WTC11 (cell line): ENCODE results near the gene TGFBR2. TPM values are rescaled to one million over a fixed set of nuclear protein-coding genes. Genes with fewer than 3 reads are reported as not detected.

ENCODE experiments used
- ATAC-seq: fragments of 200-7000 bp; cut with Tn5 transposase; 2 replicates; pipeline ENCODE4 v1.10.0; 2021; ENCODE audit warnings: mild to moderate bottlenecking, moderate library complexity
- CTCF ChIA-PET: fragments of 300-600 bp; sonication (Branson Sonifier 250); formaldehyde crosslinking; loops from one replicate; lab custom pipeline; 2021; ENCODE audit warnings: antibody characterized with exemption; lab: Charles Lee
- POLR2A ChIA-PET: fragments of 350-600 bp; sonication (Branson Sonifier 250); formaldehyde crosslinking; loops from one replicate; lab custom pipeline; 2021; ENCODE audit warnings: antibody characterized with exemption; lab: Charles Lee
- DNase-seq: peaks from one replicate; pipeline ENCODE4 v3.0.0; 2021; ENCODE audit warnings: low spot score
- H3K27ac Mint-ChIP-seq: 2 replicates; pipeline ENCODE4 v1.8.0; 2021; ENCODE audit warnings: mixed read lengths
- H3K27me3 Mint-ChIP-seq: 2 replicates; pipeline ENCODE4 v1.8.0; 2021; ENCODE audit warnings: low read depth, mild to moderate bottlenecking, moderate library complexity, mixed read lengths
- H3K36me3 Mint-ChIP-seq: 2 replicates; pipeline ENCODE4 v1.8.0; 2021; ENCODE audit warnings: mixed read lengths
- H3K4me1 Mint-ChIP-seq: 2 replicates; pipeline ENCODE4 v1.8.0; 2022; ENCODE audit warnings: mixed read lengths
- H3K4me3 Mint-ChIP-seq: 2 replicates; pipeline ENCODE4 v1.8.0; 2021; ENCODE audit warnings: mild to moderate bottlenecking, moderate library complexity, mixed read lengths
- H3K9me3 Mint-ChIP-seq: 2 replicates; pipeline ENCODE4 v1.8.0; 2021; ENCODE audit warnings: mixed read lengths
- ATF1 ChIP-seq: sonication (generic); formaldehyde crosslinking; IDR thresholded peaks from 2 replicates; pipeline ENCODE4 v1.8.1; 2023; ENCODE audit warnings: mild to moderate bottlenecking, moderate library complexity, missing genetic modification reagents
- ATF2 ChIP-seq: sonication (generic); formaldehyde crosslinking; IDR thresholded peaks from 2 replicates; pipeline ENCODE4 v1.8.1; 2022; ENCODE audit warnings: low read depth, missing genetic modification reagents, borderline replicate concordance
- CREB1 ChIP-seq: sonication (generic); formaldehyde crosslinking; IDR thresholded peaks from 2 replicates; pipeline ENCODE4 v1.8.0; 2023; ENCODE audit warnings: mild to moderate bottlenecking, missing genetic modification reagents
- CREM ChIP-seq: sonication (generic); formaldehyde crosslinking; IDR thresholded peaks from 2 replicates; pipeline ENCODE4 v1.8.1; 2022; ENCODE audit warnings: mild to moderate bottlenecking, missing genetic modification reagents, moderate library complexity
- ELF4 ChIP-seq: sonication (generic); formaldehyde crosslinking; IDR thresholded peaks from 2 replicates; pipeline ENCODE4 v1.8.1; 2022; ENCODE audit warnings: low read depth, mild to moderate bottlenecking, moderate library complexity, missing genetic modification reagents
- FOXP1 ChIP-seq: sonication (generic); formaldehyde crosslinking; IDR thresholded peaks from 2 replicates; pipeline ENCODE4 v1.8.0; 2022; ENCODE audit warnings: missing genetic modification reagents, mild to moderate bottlenecking, moderate library complexity, borderline replicate concordance
- HMGA2 ChIP-seq: fragments of 250-450 bp; sonication (Bioruptor Pico); IDR thresholded peaks from 2 replicates; pipeline ENCODE4 v1.4.0; 2021; ENCODE audit warnings: mild to moderate bottlenecking, moderate library complexity
- MXD4 ChIP-seq: fragments of 250-450 bp; sonication (Bioruptor Pico); IDR thresholded peaks from 2 replicates; pipeline ENCODE4 v1.8.0; 2021; ENCODE audit warnings: mild to moderate bottlenecking, moderate library complexity, borderline replicate concordance
- PRDM15 ChIP-seq: sonication (generic); formaldehyde crosslinking; IDR thresholded peaks from 2 replicates; pipeline ENCODE4 v1.8.0; 2022; ENCODE audit warnings: missing genetic modification reagents
- PREB ChIP-seq: sonication (generic); formaldehyde crosslinking; IDR thresholded peaks from 2 replicates; pipeline ENCODE4 v1.8.1; 2022; ENCODE audit warnings: mild to moderate bottlenecking, missing genetic modification reagents, moderate library complexity, borderline replicate concordance
- PRRX2 ChIP-seq: fragments of 250-450 bp; sonication (Bioruptor Pico); IDR thresholded peaks from 2 replicates; pipeline ENCODE4 v1.8.0; 2021; ENCODE audit warnings: mild to moderate bottlenecking
- TEAD1 ChIP-seq: sonication (generic); formaldehyde crosslinking; IDR thresholded peaks from 2 replicates; pipeline ENCODE4 v1.8.0; 2022; ENCODE audit warnings: mild to moderate bottlenecking, missing genetic modification reagents
- TEAD4 ChIP-seq: sonication (generic); formaldehyde crosslinking; IDR thresholded peaks from 2 replicates; pipeline ENCODE4 v1.8.0; 2022; ENCODE audit warnings: mild to moderate bottlenecking, missing genetic modification reagents
- ZBTB43 ChIP-seq: sonication (generic); formaldehyde crosslinking; IDR thresholded peaks from 2 replicates; pipeline ENCODE4 v1.8.1; 2023; ENCODE audit warnings: mild to moderate bottlenecking, missing genetic modification reagents
- ZNF219 ChIP-seq: sonication (generic); formaldehyde crosslinking; IDR thresholded peaks from 2 replicates; pipeline ENCODE4 v1.8.0; 2023; ENCODE audit warnings: missing genetic modification reagents, mild to moderate bottlenecking, borderline replicate concordance
- ZNF232 ChIP-seq: sonication (generic); formaldehyde crosslinking; IDR thresholded peaks from 2 replicates; pipeline ENCODE4 v1.8.0; 2022; ENCODE audit warnings: mild to moderate bottlenecking, missing genetic modification reagents
- ZNF317 ChIP-seq: sonication (generic); formaldehyde crosslinking; IDR thresholded peaks from 2 replicates; pipeline ENCODE4 v1.8.1; 2023; ENCODE audit warnings: low read depth, mild to moderate bottlenecking, moderate library complexity, missing genetic modification reagents, borderline replicate concordance
- ZNF396 ChIP-seq: fragments of 250-450 bp; sonication (Bioruptor Pico); IDR thresholded peaks from 2 replicates; pipeline ENCODE4 v1.8.0; 2021; ENCODE audit warnings: mild to moderate bottlenecking, moderate library complexity, borderline replicate concordance
- ZNF425 ChIP-seq: fragments of 250-450 bp; sonication (Bioruptor Pico); conservative IDR thresholded peaks from 2 replicates; pipeline ENCODE4 v1.9.0; 2021; ENCODE audit warnings: mild to moderate bottlenecking
- total RNA-seq: library from RNA; stranded (reverse); gene quantifications from 3 replicates; pipeline ENCODE4 v1.2.3, GENCODE V29; 2021
- TF ChIP-seq, protein P1 (sequence below): sonication (generic); formaldehyde crosslinking; IDR thresholded peaks from 2 replicates; pipeline ENCODE4 v1.8.1; 2023; ENCODE audit warnings: mild to moderate bottlenecking, missing genetic modification reagents, borderline replicate concordance

Gene TGFBR2
- total RNA-seq, 1 experiment from 2014 or later: 9.6 TPM

GRCh38 chr3:30730967-30731366, 124.6 kb downstream of the TGFBR2 start:
- ATAC-seq (no peak), DNase-seq (no peak)
- ChIA-PET POLR2A (no interaction called here), CTCF (interaction anchor here (1.0 kb wide), 1 partner anchor 532 kb away, joined by 3 read pairs; no protein-coding TSS in a partner anchor)
- Mint-ChIP-seq H3K27me3 (no peaks in the 10 kb centered on the region), H3K27ac (no peak overlapping the region), H3K4me1 (peaks cover 13% of the 10 kb centered on the region; the same call in 1 of the 2 replicates), H3K9me3 (peaks cover 7% of the 10 kb centered on the region), H3K36me3 (no peaks in the 10 kb centered on the region), H3K4me3 (no peak overlapping the region)
- TF ChIP-seq ZNF219 (no peak), HMGA2 (no peak), ZNF425 (CRISPR knock-in tag) (no peak), TEAD4 (CRISPR knock-in tag) (no peak), ZNF396 (no peak), ZNF232 (CRISPR knock-in tag) (no peak), FOXP1 (CRISPR knock-in tag) (no peak), MXD4 (CRISPR knock-in tag) (no peak), ZBTB43 (CRISPR knock-in tag) (no peak), PRRX2 (no peak), ELF4 (no peak), PRDM15 (CRISPR knock-in tag) (no peak), ZNF317 (CRISPR knock-in tag) (no peak), ATF1 (CRISPR knock-in tag) (no peak), PREB (CRISPR knock-in tag) (no peak), ATF2 (CRISPR knock-in tag) (no peak), CREB1 (CRISPR knock-in tag) (no peak), TEAD1 (CRISPR knock-in tag) (no peak), CREM (no peak)
- TF ChIP-seq, protein P1, sequence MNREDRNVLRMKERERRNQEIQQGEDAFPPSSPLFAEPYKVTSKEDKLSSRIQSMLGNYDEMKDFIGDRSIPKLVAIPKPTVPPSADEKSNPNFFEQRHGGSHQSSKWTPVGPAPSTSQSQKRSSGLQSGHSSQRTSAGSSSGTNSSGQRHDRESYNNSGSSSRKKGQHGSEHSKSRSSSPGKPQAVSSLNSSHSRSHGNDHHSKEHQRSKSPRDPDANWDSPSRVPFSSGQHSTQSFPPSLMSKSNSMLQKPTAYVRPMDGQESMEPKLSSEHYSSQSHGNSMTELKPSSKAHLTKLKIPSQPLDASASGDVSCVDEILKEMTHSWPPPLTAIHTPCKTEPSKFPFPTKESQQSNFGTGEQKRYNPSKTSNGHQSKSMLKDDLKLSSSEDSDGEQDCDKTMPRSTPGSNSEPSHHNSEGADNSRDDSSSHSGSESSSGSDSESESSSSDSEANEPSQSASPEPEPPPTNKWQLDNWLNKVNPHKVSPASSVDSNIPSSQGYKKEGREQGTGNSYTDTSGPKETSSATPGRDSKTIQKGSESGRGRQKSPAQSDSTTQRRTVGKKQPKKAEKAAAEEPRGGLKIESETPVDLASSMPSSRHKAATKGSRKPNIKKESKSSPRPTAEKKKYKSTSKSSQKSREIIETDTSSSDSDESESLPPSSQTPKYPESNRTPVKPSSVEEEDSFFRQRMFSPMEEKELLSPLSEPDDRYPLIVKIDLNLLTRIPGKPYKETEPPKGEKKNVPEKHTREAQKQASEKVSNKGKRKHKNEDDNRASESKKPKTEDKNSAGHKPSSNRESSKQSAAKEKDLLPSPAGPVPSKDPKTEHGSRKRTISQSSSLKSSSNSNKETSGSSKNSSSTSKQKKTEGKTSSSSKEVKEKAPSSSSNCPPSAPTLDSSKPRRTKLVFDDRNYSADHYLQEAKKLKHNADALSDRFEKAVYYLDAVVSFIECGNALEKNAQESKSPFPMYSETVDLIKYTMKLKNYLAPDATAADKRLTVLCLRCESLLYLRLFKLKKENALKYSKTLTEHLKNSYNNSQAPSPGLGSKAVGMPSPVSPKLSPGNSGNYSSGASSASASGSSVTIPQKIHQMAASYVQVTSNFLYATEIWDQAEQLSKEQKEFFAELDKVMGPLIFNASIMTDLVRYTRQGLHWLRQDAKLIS (CRISPR knock-in tag): no peak
